ENCODE results near the gene GFRA3. TPM values are rescaled to one million over a fixed set of nuclear protein-coding genes. Genes with fewer than 3 reads are reported as not detected.

The GFRA3 gene
- total RNA-seq, 2 donors from 2014 or later, result 1.9 TPM; not detected in 1

- WGBS, result 79% methylated on average over 6 of the region's 6 CpGs
- Histone ChIP-seq H3K27me3 (replicated peaks; ENCODE audit: insufficient read depth) (no peaks in the 10 kb centered on the region), H3K4me3 (no peak overlapping the region), H3K27ac (no peak overlapping the region), H3K4me1 (replicated peaks) (no peaks in the 10 kb centered on the region), H3K36me3 (no peaks in the 10 kb centered on the region), H3K9me3 (no peaks in the 10 kb centered on the region)
- DNase-seq (ENCODE audit: low spot score), result no peak
- TF ChIP-seq POLR2AphosphoS5 (IDR thresholded peaks at IDR 0.05) (no peak), POLR2A (IDR thresholded peaks at IDR 0.05) (no peak), CTCF (IDR thresholded peaks at IDR 0.05) (no peak)
- intact Hi-C loops (cut with DNase I), result loop anchor here (5.0 to 10.0 kb wide), 3 partner anchors 58 to 280 kb away; no protein-coding TSS in a partner anchor
Observed at GRCh38 chr5:138224712-138225111, 49.7 kb downstream of the GFRA3 start.

- intact Hi-C loops (cut with DNase I), result loop anchor here (5.0 to 10.0 kb wide), 3 partner anchors 59 to 281 kb away; no protein-coding TSS in a partner anchor
- 100% methylated on average over 1 of the region's 1 CpG for WGBS
- H3K4me1 ChIP-seq (replicated peaks), result no peaks in the 10 kb centered on the region
- DNase-seq (ENCODE audit: low spot score), result no peak
- no peak overlapping the region for H3K27ac ChIP-seq
- H3K9me3 ChIP-seq, result no peaks in the 10 kb centered on the region
- H3K4me3 ChIP-seq, result no peak overlapping the region
- H3K27me3 ChIP-seq (replicated peaks; ENCODE audit: insufficient read depth), result no peaks in the 10 kb centered on the region
- TF ChIP-seq POLR2A (IDR thresholded peaks at IDR 0.05), result no peak
- TF ChIP-seq POLR2AphosphoS5 (IDR thresholded peaks at IDR 0.05), result no peak
- no peak for TF ChIP-seq CTCF (IDR thresholded peaks at IDR 0.05)
- H3K36me3 ChIP-seq, result no peaks in the 10 kb centered on the region
Observed at GRCh38 chr5:138223532-138223931, 50.9 kb downstream of the GFRA3 start.

GRCh38 chr5:138216799-138217198 is 57.6 kb downstream of the GFRA3 start:
- H3K4me1 ChIP-seq (replicated peaks), result peaks cover 7% of the 10 kb centered on the region
- H3K9me3 ChIP-seq, result no peaks in the 10 kb centered on the region
- no peak for DNase-seq (ENCODE audit: low spot score)
- intact Hi-C loops (cut with DNase I), result loop anchor here (10.0 kb wide), 1 partner anchor 118 kb away; the partner anchor contains the start of genes CDC25C and FAM53C
- WGBS, result 81% methylated on average over 2 of the region's 2 CpGs
- no peaks in the 10 kb centered on the region for H3K36me3 ChIP-seq
- TF ChIP-seq POLR2A (IDR thresholded peaks at IDR 0.05) (no peak), CTCF (IDR thresholded peaks at IDR 0.05) (no peak), POLR2AphosphoS5 (IDR thresholded peaks at IDR 0.05) (no peak)
- no peak overlapping the region for H3K4me3 ChIP-seq
- H3K27me3 ChIP-seq (replicated peaks; ENCODE audit: insufficient read depth), result no peaks in the 10 kb centered on the region
- no peak overlapping the region for H3K27ac ChIP-seq

- no peaks in the 10 kb centered on the region for H3K36me3 ChIP-seq
- TF ChIP-seq CTCF (IDR thresholded peaks at IDR 0.05) (peak in 1 of 4 experiments; percentile 10), POLR2A (IDR thresholded peaks at IDR 0.05) (peak; percentile 63), POLR2AphosphoS5 (IDR thresholded peaks at IDR 0.05) (peak; percentile 97)
- H3K27me3 ChIP-seq (replicated peaks; ENCODE audit: insufficient read depth), result no peaks in the 10 kb centered on the region
- H3K4me1 ChIP-seq (replicated peaks), result peaks cover 7% of the 10 kb centered on the region
- H3K9me3 ChIP-seq, result no peaks in the 10 kb centered on the region
- H3K4me3 ChIP-seq, result peak within 1 kb of the TSS; percentile 86 to 95
- DNase-seq (ENCODE audit: low spot score), result peak; percentile 96
- intact Hi-C loops (cut with DNase I), result loop anchor here (10.0 kb wide), 1 partner anchor 121 kb away; the partner anchor contains the start of genes CDC25C and FAM53C
- H3K27ac ChIP-seq, result peak within 1 kb of the TSS; percentile 74 to 75
- WGBS, result under 1% methylated on average over 32 of the region's 32 CpGs
Observed at GRCh38 chr5:138213161-138214029, 61.0 kb downstream of the GFRA3 start, which contains the start of gene CDC23. CDC23 (minus strand) TSS chr5:138213323; CDS start chr5:138213312, 11 bp downstream.

Measured in prostate gland (tissue), 2 donors.